Ishikawa (cell line): Measurements from ENCODE around the gene CSNK1G1.

Experiments used
- EP300 ChIP-seq: IDR thresholded peaks from 2 replicates; pipeline ENCODE4 v1.6.1; 2012; ENCODE audit warnings: borderline replicate concordance
- MAX ChIP-seq: IDR thresholded peaks from 2 replicates; pipeline ENCODE4 v1.6.1; 2012
- TAF1 ChIP-seq: IDR thresholded peaks from 2 replicates; pipeline ENCODE4 v1.6.1; 2012; ENCODE audit warnings: low read depth, mild to moderate bottlenecking
- TF ChIP-seq, protein P1 (sequence below): IDR thresholded peaks from 2 replicates; pipeline ENCODE4 v1.6.1; 2012

- no peak for TF ChIP-seq EP300
- TF ChIP-seq MAX: no peak
- TF ChIP-seq, protein P1, sequence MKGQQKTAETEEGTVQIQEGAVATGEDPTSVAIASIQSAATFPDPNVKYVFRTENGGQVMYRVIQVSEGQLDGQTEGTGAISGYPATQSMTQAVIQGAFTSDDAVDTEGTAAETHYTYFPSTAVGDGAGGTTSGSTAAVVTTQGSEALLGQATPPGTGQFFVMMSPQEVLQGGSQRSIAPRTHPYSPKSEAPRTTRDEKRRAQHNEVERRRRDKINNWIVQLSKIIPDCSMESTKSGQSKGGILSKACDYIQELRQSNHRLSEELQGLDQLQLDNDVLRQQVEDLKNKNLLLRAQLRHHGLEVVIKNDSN: no peak
- no peak for TF ChIP-seq TAF1
Observed at GRCh38 chr15:64288577-64288976, 67.4 kb downstream of the CSNK1G1 start.
